Endometrial microvascular endothelial cells (primary cell): ENCODE results near the gene BTNL3. TPM values are rescaled to one million over a fixed set of nuclear protein-coding genes. Genes with fewer than 3 reads are reported as not detected.
"Not testable (repeated sequence)": the region's sequence is repeated elsewhere in the genome, so short reads cannot be mapped to it uniquely, and the experiment has no call there.

Experiments used
- in situ Hi-C: cut with HindIII; loops from 2 replicates; pipeline ENCODE4 v1.10.0; 2017; ENCODE audit warnings: low sequenced_read_pairs, low pct_unique_long_range_greater_than_20kb; ENCODE audit errors: inconsistent ontology term
- total RNA-seq: library from RNA; depleted of rRNA; stranded (reverse); fragments of >200 nt; gene quantifications from one replicate; pipeline ENCODE4 v1.2.3, GENCODE V29; 2015; ENCODE audit errors: inconsistent ontology term

The BTNL3 gene
- total RNA-seq, 1 donor from 2014 or later: not detected

DNA sequence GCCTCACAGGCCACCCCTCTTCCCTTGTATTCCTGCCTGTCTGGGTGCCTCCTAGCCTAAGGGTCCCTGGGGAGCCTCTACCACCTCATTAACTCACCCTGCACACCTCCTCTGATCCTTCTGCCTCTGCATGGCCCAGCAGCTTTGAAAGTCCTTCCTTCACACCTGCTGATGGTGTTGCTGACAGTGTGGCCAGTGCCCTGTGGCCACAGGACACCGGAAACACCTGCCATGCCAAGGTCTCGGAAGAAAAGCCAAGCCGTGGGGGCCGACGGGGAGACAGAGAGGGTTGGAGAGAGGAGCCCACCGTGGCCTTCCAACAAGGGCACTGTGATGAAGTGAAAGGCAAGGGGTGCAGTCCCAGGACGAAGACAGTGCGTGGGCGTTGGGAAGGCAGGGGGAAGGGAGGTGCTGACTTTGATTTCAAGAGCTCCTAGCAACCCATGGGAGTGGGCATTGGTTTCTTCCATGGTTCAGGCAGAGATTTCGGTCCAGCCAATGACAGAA, 55.5 kb downstream of the BTNL3 start:
- in situ Hi-C loops: no loop called here

- in situ Hi-C loops: no loop called here
Observed at GRCh38 chr5:181044662-181045305, 56.1 kb downstream of the BTNL3 start.

GRCh38 chr5:181045316-181045715, 56.7 kb downstream of the BTNL3 start:
- in situ Hi-C loops: no loop called here

GRCh38 chr5:181045857-181046256, 57.2 kb downstream of the BTNL3 start:
- in situ Hi-C loops: not testable (repeated sequence)

GRCh38 chr5:181047288-181047687, 58.6 kb downstream of the BTNL3 start:
- in situ Hi-C loops: no loop called here

GRCh38 chr5:181047921-181048320, 59.3 kb downstream of the BTNL3 start:
- in situ Hi-C loops: no loop called here

DNA sequence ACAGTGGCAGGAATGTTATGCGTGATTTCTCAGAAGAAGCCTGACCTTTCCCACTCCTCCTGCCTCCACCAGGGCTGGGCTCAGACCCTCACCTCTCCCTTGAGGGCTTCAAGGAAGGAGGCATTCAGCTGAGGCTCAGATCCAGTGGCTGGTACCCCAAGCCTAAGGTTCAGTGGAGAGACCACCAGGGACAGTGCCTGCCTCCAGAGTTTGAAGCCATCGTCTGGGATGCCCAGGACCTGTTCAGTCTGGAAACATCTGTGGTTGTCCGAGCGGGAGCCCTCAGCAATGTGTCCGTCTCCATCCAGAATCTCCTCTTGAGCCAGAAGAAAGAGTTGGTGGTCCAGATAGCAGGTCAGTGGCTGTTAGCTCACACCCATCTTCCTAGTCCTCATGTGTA, 61.4 kb downstream of the BTNL3 start:
- in situ Hi-C loops: no loop called here

- in situ Hi-C loops: no loop called here
Observed at GRCh38 chr5:181051841-181052671, 63.4 kb downstream of the BTNL3 start.

- in situ Hi-C loops: no loop called here
Observed at GRCh38 chr5:181052672-181053487, 64.2 kb downstream of the BTNL3 start.

DNA sequence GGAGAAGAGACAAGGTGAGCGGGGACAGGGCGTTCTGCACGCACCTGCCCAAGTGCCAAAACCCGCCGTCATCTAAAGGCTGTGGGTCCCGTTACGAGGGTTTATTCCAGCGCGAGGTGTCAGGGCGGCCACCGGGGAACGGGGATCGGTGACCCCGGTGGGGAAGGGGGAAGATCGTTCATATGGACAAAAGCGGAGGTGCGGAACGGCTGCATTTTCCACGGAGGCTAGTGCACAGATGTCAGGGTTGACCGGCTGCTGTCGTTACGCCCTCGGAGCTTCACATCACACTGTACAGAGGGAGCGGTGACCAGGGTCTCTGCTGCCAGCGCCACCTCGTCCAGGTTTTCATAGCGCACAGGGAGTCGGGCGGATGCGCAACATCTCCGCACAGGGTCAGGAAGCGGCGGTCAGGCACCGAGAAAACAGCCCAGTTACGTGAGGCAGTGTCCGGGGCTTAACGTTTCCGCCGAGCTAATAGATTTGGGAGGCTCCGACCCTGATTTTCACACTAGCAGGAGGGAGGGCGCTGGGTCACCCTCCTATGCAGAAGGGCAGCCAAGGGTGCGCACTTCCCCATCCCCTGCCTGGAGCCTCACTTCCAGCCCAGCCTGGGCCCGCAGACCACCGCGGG, 65.0 kb downstream of the BTNL3 start:
- in situ Hi-C loops: no loop called here

DNA sequence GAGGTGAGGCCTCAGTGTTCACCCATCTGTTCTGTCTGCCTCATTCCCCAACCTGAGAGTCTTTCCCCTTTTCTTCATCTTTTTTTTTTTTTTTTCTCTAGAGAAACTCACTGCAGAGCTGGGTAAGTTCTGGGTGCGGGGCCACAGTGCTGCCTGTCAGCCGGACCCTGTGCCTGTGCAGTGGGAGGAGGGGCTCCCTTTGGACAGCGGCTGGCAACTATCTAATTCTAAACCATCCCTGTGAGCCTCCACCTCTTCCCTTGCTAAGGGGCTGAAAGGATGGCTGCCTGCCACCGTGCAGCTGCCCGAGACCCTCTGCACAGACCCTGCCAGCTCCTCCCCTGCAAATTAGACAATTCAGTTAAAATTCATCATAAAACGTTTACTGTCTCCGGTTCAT, 65.5 kb downstream of the BTNL3 start:
- in situ Hi-C loops: no loop called here

DNA sequence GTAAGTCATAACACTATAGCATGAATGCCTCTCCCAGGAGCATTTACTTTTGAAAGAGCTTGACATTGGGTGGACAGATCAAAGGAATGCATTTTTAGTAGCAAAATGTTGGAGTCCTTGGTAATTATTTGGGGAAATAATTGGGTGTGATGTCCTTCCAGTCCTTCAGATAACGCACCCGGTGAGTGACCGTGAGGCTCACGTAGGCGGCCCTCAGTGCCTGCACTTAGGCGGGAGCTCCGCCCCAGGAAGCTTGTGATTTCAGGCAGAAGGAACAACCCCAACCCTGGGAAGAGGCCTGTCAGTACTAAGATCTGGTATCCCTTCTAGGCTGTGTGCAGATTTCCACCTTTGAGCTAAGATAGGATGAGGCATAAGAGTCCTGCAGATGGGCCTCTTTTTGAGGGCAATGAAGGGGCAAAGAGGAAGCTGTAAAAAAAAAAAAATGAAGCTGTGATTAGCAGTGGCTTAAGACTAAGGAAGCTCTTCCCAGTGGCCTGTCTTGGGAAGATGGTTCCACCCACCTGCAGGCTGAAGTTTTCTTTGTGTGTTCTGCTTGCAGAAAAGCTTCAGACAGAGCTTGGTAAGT, 66.3 kb downstream of the BTNL3 start:
- in situ Hi-C loops: no loop called here

Other genes with a start within 250 kb of the BTNL3 start
- not detected for gene OR2Y1, start 248.8 kb upstream of the BTNL3 start, total RNA-seq
- 146 TPM for gene MGAT1, start 186.0 kb upstream of the BTNL3 start, total RNA-seq
- 5.4 TPM for gene ZFP62, start 127.6 kb upstream of the BTNL3 start, total RNA-seq
- gene BTNL8, start 89.7 kb upstream of the BTNL3 start, total RNA-seq: not detected
- not detected for gene BTNL9, start 51.4 kb downstream of the BTNL3 start, total RNA-seq
- not detected for gene OR2V1, start 142.3 kb downstream of the BTNL3 start, total RNA-seq
- gene OR2V2, start 158.7 kb downstream of the BTNL3 start, total RNA-seq: not detected
- 5.3 TPM for gene TRIM7, start 216.3 kb downstream of the BTNL3 start, total RNA-seq
- gene TRIM41, start 234.4 kb downstream of the BTNL3 start, total RNA-seq: 9.8 TPM